PC-3 (cell line): ENCODE data around the gene STOX2.

ENCODE experiments used
- CTCF ChIP-seq: fragments of 300-600 bp; sonication (generic); conservative IDR thresholded peaks from 2 replicates; pipeline ENCODE4 v1.5.1; 2017; ENCODE audit warnings: antibody characterized with exemption, low read depth, mild to moderate bottlenecking, low read length
- EZH2 ChIP-seq: fragments of 300-600 bp; sonication (generic); IDR thresholded peaks from one replicate; pipeline ENCODE4 v1.6.1; 2017; ENCODE audit warnings: antibody characterized with exemption, mild to moderate bottlenecking, low read length; ENCODE audit not compliant: unreplicated experiment
- EZH2phosphoT487 ChIP-seq: fragments of 300-600 bp; sonication (generic); IDR thresholded peaks from 2 replicates; pipeline ENCODE4 v1.6.1; 2018; ENCODE audit warnings: mild to moderate bottlenecking, antibody characterized with exemption, low read length, borderline replicate concordance

GRCh38 chr4:184003433-184003832 lies 98.3 kb downstream of the STOX2 start:
- TF ChIP-seq CTCF (no peak), EZH2 (no peak), EZH2phosphoT487 (no peak)
